Fibroblast of skin of left biceps (primary cell): ENCODE results near the gene AMFR.

ENCODE experiments used
- DNase-seq, 2 experiments: peaks; one replicate each; pipeline ENCODE4 v3.0.0-alpha.2; 2013; ENCODE audit warnings: low read depth in 2 of 2

AMFR gene

DNA sequence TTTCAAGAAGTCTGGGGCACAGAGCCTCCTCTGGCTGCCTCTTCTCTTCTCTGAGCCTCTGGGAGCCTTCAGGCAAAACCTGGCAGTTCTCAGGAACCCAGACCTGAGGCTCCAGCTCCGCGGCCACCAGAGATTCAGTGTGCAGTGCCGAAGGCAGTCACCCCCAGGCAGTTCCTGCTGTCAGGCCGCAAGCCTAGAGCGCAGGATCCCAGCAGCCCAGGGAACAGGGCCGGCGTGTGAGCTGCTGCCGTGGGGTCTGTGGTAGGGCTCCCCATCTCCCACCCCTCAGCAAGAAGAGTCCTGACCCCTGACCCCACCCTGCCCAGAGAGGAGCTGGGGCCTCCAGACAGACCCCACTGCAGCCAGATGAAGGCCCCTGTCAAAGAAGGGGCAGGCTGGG lies 78.2 kb downstream of the AMFR start:
- DNase-seq, result no peak

DNA sequence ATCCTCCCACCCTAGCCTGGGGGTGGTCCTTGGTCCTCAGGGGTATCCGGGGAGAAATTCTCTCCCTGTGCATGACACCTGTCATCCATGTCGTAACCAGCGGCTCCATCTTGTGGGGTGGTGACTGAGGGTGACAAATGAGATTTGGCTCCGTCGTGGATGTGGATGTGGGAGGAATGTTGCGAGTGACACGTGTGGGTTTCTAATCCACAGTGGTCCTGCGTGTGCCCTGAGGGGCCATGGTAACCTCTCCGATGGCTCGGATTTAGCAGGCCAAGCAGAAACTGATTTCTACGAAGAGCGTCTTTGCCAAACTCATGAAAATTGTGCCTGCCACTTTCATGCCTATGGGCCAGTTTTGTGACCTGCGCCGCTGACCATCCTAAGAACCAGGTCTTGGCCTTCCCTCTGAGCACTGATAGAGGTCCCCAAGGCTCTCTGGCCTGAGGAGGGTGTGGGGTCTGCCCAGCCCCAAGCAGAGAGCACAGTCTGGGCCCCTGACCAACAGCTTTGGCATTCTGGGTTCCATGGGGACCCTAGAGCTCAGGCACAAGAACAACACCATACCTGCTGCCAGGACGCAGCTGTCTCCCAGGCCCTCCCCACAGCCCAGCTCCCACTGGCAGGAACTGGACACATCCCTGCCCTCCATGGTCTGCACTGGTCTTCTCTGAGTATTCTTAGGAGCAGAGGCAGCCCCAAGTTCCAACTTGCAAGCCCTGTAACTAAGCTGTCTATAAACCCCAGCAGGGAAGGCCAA lies 79.0 kb downstream of the AMFR start:
- DNase-seq, result no peak

DNA sequence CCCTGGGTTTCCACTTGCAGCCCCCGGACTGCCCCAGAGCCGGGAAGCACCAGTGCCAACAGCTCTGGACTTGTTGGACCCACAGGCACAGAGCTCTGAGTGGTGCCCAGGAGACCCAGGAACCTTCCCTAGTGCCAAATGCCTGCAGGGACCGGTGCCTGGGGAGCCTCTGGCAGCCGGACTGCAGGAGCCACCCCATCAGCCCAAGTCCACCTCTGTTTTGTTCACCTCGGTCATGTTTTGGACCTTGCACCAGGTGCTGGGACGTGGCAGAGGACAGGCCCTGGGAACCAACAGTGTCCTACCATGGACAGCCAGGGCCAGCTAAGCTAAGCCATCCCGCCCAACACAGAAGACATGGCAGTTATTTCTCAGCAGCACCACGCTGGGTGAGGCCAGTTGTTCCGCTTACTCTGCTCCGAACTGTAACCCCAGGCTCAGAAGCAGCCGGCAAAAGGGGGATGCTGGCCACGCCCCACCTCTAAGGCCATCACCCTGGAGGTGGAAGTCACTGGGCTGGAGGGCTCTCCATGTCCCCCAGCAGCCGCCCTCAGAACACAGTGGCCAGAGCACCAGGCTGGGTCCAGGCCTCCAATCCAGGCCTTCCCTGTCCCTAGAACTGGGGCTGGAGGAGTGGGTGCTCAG lies 79.8 kb downstream of the AMFR start:
- no peak for DNase-seq

DNA sequence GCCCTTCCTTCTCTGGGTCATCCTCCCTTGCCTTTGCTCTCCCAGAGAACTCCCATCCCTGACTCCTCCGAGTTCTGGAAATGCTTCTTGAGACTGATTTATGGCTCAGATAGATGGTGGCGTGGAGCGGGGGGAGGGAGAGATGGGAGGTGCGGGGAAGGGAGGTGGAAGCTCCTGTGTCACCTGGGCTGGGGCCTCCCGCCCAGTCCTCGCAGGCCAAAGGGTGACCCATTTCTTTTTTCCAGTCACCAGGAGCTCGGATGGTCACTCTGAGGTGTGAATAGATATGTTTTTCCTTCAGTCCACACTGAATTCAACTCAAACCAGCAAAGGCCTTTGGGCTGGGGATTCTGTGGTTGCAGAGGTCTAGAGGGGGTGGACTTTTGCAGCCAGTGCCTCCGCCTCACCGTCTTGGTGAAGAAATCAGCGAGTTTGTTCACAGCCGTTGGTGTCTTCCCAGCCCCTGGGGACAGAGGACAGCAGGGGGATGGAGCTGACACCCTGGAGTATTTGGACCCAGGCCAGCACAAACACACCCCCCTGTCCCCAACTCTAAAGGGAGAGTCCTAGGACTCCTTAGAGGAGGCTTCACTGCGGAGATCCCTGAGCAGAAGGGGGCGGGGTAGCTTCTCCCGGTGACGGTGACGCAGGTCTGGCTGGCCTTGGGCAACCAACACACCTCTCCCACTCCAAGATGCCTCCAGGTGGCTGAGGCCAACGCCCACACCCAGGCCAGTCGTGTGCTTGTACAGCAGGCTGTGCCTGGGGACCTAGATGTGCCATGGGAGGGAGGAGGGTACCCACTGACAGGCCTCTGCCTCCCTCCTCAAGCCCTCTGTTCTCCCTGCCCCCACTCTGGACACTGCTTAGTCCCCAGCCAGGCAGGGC lies 80.6 kb downstream of the AMFR start:
- DNase-seq, result no peak

DNA sequence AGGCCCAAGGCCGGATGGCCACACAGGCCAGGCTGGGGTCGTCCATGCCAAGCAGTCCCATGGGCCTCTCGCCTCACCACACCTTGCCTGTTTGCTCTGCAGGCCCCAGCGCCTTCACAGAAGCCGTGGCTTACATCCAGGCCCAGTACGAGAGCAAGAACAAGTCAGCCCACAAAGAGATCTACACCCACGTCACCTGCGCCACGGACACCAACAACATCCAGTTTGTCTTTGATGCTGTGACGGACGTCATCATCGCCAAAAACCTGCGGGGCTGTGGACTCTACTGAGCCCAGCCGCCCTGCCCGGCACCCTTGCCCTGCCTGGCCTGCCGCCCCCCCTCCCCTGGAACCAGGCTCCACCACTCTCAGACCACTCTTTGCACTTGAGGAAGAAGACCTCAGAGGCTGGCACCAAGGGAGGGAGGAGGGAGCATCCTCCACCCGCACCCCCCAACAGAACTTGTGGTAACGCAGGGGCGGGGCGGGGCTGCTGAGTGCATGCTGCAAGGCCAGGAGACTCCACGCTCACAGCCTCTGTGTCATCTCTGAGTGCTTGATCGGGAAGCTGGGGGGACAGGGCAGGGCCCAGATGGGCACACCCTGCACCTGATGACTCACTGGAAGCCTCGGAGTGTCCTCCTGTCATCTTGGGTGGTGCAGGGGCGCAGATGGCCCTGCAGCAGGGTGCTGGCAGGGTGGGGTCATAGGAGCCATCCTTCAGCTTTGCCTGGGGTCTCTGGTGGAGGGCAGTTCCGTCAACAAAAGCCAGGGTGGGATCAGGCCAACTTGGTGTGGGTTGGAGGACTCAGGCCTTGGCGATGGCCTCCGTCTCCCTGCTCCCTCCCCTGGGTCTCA lies 81.5 kb downstream of the AMFR start:
- no peak for DNase-seq

DNA sequence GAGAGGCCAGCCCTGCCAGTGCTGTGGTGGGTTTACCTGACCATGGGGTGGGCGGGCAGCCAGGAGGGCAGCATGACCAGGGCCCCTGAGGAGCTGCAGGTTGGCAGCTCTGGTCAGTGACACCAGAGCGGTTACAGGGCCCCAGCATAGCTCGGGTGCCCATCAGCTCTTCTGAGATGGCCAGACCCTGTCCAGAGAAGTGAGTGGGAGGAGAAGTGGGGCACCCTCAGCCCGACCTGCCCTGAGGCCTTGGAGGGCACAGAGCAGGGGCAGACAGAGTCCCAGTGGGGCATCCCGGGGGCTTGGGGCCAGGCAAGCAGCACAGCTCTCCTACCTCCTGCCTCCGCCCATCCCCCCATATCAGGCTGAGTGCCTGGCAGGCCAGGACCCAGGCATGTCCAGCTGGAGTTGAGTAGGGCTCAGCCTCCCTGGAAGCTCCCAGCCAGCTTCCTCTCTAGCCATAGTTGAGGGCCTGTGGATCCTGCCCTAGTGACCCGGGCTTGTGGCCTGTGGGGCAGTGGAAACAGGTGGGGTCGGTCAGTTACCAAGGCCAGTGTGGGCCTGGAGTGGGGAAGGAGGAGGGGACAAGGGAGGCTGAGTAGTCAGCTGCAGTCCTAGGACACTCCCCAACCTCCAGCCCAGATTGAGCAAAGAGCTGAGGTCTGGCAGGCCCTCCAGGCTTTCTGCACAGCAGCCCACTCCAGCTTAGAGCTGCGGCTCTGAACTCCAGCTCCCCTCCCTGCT lies 83.5 kb downstream of the AMFR start:
- DNase-seq, result no peak

DNA sequence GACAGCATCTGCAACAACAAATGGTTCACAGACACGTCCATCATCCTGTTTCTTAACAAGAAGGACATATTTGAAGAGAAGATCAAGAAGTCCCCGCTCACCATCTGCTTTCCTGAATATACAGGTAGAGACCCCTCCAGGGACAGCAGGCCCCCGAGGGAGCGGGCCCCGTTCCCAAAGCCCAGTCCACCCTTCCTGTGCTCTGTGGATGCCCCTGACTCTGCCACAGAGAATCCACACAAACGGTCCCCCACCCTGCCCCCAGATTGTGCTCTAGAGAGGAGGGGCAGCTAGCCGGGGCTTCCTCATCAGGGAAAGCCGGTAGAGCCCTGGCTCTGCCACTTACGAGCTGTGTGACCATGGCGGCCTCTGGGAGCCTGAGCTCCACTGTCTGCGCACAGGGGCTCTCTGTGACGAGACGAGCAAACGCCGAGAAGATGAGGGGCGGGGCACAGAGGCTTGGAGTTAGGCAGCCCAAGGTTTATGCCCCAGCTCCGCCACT lies 84.4 kb downstream of the AMFR start:
- no peak for DNase-seq

DNA sequence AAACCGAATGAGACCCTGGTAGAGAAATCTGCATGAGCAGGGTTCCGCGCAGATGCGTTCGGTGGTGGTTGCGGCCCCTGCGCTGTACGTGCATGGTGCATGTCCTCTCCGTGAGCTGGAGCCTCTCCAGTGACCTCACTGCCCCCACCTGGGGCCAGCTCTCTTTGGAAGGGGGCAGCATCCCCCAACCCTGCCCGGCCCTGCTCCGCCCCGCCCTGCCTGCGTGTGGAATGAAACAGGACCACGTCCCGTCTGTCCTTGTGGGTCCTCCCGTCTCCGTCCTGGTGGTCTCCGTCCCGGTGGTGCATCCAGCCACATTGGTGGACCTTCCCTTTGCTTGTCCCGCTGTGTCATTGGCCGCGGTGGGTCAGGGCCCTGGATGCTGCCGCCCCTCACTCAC lies 84.9 kb downstream of the AMFR start:
- DNase-seq, result no peak

DNA sequence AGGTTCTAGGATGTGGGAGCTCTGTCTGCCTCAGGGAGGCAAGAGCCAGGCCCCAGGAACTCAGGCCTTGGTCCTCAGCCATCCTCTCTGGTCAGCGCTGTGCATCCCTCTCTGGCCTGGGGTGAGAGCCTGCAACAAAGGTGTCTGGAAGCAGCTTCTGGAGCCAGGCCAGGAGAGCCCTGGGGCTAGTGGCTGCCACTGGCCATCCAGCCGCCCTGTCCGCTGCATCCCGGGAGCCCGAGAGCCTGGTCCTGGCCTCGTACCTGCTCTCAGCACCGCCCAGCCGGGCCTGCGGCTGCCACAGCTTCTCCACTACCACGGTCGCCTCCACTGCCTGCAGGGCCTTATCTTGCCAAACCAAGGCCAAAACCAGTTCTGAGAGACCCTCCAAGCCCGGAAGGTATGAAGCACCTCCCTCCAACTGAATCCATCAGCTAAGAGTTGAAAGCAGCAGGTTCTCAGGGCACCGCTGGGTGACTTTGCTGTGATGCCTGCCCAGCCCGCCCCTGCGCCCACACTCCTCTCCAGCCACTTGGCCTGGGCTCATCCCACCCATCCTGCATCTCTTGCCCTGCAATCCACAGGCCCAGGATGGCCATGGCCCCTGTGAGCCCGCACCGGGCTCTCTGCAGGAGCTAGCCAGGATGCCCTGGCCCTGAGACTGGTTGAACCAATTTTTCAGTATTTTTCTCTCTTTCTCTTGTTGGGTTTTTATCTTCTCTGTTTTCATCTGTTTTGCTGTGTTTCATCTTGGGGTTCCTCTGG lies 85.7 kb downstream of the AMFR start:
- DNase-seq, result no peak

DNA sequence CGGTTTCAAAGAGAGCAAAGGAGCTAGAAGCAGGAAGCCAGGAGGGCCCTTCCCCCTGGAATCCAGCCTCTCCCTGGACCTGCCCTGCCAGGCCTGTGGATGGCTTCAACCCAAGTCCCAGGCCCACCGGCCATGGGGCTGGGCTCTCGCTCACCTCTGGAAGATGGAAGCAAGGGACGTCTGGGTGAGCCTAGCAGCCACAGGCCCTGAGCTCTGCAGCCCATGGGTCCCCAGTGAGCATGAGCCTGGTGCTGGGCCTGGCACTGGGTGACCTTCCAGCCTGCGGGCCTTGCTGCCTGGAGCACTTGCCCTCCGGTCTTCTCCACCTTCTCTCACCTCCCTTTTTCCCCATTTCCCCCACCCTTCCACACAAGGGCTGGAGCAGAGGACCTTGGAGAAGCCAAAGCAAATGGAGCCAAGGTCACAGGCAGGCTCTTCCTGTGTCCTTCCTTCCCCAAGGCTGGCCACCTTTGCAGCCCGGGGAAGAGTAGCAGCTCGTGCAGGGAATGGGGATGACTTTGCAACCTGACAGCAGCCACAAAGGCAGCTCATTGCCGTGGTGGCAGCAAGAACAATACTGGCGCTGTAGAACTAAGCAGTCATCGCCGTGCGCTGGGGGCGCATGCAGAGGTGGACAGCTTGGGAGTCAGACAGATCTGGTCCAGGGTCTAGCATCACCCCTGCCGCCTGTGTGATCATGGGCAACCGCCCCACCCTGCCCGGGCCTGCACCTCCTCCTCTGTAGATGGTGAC lies 86.6 kb downstream of the AMFR start:
- no peak for DNase-seq

DNA sequence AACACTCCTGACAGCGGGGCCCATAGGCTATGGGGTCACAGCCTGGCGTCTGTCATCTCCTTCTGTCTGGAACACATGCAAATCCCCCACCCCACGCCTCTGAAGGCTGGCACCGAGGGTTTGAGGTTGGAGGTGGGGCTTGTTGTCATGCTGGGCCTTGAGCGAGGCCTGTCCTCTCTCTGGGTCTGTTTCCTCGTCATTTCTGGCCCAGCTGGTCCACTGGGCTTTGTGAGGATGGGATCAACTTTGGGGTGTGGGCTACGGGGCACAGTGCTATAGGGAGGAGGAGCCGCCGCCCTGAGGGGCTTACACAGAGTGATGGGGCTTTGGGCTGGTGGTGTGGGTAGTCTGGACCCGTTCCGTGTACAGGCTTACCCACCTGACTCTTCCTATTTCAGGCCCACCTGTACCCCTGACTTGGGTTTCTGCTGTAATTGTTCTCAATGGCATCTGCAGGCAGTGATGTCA lies 87.5 kb downstream of the AMFR start:
- no peak for DNase-seq

DNA sequence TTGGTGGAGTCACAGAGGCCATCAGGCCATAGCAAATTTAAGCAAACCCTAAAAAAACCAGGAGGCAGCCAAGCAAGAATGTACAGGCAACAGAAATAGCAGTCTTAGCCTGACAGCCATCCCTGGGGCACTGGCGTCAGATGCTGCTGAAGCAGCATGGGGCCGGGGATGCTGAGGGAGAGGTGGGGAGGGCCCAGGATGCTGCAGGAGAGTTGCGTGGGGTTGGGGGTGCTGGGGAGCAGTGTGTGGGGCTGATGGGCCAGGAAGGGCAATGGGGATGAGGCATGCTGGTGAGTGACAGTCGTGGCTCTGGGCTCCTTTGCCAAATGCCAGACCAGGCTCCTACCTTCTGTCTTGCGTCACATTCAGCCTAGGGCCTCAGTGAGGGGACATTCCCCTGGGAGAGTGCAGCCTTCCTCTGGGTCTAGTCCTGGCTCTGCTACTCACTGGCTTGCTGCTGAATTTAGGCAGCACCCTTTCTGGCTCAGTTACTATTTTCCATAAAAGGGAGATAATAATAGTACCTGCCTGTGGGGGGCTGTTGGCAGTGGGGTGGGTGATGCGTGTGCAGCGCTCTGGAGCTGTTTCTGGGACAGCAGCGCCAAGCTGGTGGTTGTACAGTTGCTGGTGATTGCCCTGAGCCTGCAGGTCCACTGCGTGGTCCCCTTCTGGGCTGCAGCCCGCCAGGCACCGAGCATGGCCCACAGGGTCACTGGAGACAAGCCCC lies 88.1 kb downstream of the AMFR start:
- DNase-seq, result no peak

DNA sequence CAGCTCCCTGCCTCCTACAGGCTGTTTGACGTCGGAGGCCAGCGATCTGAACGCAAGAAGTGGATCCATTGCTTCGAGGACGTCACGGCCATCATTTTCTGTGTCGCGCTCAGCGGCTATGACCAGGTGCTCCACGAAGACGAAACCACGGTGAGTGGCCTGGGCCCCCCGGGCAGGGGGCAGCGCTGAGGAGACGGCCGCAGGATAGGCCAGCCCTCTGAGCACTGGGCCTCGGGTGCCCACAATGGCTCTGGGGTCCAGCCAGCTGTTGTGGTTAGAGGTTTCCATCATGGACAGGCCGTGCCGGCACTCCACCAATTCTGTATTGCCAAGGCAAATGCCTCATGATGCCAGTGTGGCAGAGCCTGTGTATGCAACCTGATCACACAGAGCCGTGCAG lies 88.6 kb downstream of the AMFR start:
- DNase-seq, result no peak

DNA sequence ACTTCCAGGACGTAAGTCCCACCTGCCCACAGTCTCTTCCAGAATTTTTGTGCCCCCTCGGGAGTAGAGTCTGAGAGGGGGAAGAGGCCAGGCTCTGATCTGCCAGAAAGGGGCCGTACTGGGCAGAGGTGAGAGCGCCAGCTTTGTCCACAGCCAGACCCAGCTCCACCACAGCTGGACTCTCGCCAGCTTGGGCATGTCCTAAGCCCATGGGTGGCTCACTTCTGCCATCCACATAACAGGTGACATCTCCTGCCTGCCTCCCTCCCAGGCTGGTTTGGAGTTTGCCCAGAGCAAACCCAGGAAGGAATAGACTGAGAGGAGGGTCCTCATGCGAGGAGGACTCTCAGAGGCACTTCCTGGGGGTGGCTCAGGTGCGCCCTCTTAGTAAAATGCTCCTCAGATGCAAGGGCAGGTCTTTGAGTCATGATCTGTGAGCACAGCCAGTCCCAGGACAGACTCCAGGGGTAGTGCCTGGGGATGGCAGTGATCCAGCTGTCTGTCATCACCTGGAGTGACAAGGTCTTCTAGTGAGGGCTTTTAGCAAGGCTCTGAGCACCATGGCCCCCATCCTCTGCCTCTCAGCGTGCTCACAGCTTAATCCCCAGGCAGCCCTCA lies 89.2 kb downstream of the AMFR start:
- no peak for DNase-seq

DNA sequence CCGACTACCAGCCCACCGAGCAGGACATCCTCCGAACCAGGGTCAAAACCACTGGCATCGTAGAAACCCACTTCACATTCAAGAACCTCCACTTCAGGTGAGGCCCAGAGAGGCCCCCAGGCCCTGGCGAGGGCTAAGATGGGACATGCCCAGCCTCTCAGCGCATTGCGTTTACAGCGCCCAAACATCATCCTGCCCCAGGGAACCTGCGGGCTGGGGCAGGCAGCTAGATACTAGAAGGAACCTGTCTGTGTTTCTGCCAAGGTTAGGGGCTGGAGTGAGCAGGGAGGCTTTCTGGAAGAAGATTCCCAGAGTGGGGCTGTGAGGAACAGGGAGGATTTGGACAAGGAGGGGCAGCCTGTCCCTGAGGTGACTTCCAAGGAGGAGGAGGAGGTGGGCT lies 90.6 kb downstream of the AMFR start:
- DNase-seq, result no peak

DNA sequence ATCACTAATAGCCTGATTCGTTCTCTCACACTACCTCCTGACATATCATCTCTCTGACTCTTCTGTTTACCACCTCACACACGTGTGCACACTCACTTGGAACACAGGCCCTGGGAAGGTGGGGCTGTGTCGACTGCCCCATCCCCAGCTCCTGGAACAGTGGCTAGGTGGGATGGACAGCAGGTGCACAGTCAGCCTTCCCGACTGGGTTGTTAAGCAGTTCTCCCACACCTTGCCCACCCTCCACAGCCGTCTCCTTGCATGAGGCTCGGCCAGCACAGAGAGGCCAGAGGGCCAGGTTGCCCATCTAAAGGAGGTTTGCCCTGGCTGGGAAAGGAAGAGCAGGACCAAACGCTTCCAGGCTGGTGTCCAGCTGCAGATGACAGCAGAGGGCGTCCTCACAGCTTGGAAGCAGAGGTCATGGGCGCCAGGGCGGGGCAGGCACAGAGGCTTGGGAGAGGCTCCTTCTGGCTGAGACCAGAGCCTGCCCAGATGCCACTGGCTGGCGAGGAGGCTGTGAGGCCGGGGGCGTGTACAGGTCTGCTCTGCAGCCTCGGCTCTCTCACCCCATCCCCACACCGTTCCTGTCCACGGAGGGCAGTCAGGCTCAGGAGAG lies 92.8 kb downstream of the AMFR start:
- DNase-seq, result no peak

DNA sequence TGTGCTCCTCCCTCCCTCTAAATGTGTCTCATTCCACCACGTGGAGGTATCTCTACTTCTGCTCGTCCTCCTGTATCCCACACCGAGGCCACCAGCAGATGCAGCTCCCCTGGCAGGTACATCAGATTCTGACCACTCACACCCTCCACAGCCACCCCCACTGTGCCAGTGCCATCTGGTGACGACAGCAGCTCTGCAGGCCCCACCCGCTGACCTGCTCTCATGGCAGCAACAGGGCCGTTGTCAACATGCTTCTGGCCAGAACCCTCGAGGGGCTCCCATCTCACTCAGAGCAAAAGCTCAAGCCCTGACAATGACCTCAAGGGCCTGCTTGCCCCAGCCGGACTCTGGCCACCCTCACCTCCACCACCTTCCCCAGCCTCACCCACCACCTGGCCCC lies 93.4 kb downstream of the AMFR start:
- no peak for DNase-seq

DNA sequence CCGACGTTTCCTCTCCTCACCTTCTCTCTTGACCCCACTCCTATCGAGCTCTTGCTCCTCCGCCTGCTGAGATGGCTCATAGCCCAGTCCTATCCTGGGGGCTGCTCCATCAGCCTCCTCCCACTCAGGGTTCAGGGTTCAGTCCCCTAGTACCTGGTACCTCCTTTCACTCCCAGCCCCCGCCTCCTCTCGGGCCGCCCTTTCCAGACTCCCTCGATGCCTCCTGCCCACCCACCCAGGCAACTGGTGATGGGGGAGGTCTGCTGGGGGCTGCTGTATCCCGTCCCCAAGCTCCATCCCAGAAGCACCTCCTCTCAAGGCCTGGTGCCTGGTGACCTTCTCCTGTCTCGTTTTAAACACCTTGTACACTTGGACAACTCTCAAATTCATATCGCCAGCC lies 93.9 kb downstream of the AMFR start:
- no peak for DNase-seq
